Hepatocyte (in vitro differentiated cells): ENCODE data around the gene ADAM15.

Experiments
- CTCF ChIP-seq: fragments of 200-600 bp; sonication (generic); IDR thresholded peaks from 2 replicates; pipeline ENCODE4 v1.5.1; 2016; ENCODE audit warnings: antibody characterized with exemption, mild to moderate bottlenecking; ENCODE audit not compliant: poor library complexity
- EZH2 ChIP-seq: fragments of 200-600 bp; sonication (generic); IDR thresholded peaks from 2 replicates; pipeline ENCODE4 v1.6.1; 2016; ENCODE audit warnings: antibody characterized with exemption, mild to moderate bottlenecking, borderline replicate concordance

GRCh38 chr1:155099331-155099730, 48.2 kb downstream of the ADAM15 start:
- TF ChIP-seq CTCF, result no peak
- TF ChIP-seq EZH2, result no peak
